Keratinocyte (primary cell): ENCODE results near the gene RSRC2.

Experiments used
- EZH2 ChIP-seq: IDR thresholded peaks from one replicate; pipeline ENCODE4 v1.6.1; 2012; ENCODE audit warnings: inconsistent platforms, mild to moderate bottlenecking, low read length, moderate library complexity
- TF ChIP-seq, protein P1 (sequence below), 3 experiments: IDR thresholded peaks in 1 of 3; conservative IDR thresholded peaks in 1 of 3; optimal IDR thresholded peaks in 1 of 3; 2 replicates in 2 of 3; 3 replicates in 1 of 3; pipeline versions ENCODE3 to v1.5.1; 2011; ENCODE audit warnings: low read length in 3 of 3, mild to moderate bottlenecking in 3 of 3, moderate library complexity in 2 of 3, control low read depth in 1 of 3, inconsistent platforms in 1 of 3; ENCODE audit not compliant: insufficient read depth in 2 of 3; ENCODE audit errors: extremely low read depth in 1 of 3

DNA sequence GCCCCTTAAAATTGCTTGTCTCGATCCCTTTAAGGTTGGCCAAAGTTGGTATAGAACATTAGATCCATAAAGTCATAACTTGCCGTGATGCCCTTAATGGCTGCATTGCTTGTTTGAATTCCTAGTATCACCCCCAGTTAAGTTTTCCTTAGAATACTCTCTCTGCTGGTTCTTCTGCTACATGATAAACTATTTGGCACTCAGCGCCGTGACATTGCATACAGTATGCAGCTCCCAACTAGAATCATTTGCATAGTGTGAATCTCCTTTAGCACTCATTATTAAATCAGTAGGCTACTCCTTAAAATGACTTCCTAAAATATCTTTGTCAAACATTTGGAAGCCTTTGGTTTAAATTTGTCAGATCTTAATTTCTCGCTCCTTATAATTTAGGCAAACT lies 42.6 kb upstream of the RSRC2 start:
- TF ChIP-seq, protein P1, sequence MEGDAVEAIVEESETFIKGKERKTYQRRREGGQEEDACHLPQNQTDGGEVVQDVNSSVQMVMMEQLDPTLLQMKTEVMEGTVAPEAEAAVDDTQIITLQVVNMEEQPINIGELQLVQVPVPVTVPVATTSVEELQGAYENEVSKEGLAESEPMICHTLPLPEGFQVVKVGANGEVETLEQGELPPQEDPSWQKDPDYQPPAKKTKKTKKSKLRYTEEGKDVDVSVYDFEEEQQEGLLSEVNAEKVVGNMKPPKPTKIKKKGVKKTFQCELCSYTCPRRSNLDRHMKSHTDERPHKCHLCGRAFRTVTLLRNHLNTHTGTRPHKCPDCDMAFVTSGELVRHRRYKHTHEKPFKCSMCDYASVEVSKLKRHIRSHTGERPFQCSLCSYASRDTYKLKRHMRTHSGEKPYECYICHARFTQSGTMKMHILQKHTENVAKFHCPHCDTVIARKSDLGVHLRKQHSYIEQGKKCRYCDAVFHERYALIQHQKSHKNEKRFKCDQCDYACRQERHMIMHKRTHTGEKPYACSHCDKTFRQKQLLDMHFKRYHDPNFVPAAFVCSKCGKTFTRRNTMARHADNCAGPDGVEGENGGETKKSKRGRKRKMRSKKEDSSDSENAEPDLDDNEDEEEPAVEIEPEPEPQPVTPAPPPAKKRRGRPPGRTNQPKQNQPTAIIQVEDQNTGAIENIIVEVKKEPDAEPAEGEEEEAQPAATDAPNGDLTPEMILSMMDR (optimal IDR thresholded peaks at IDR 0.05 in 1 of 3, IDR thresholded peaks at IDR 0.05 in 1 of 3, conservative IDR thresholded peaks at IDR 0.05 in 1 of 3; ENCODE audit: extremely low read depth in 1 of 3, insufficient read depth in 2 of 3, low read length in 3 of 3) = no peak
- no peak for TF ChIP-seq EZH2
